ENCODE data around the gene YAP1.

The YAP1 gene

DNA sequence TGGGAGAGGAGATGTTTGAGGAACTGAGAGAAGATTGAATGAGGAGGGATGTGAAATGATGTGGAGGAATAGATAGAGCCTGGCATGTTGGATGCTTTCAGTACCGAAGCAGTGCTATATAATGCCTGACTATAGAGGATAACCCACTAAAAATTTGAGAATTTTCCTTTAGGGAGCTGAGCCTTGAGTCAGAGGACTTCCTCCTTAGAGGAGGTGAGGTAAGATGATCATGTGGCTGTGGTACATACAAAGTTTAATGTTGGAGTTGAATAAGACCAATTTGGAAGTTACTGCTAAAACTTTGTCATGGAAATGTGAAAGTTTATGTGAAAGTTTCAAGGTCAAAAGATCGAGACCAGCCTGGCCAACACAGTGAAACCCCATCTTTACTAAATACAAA is 66.9 kb downstream of the YAP1 start:
- H3K9me3 ChIP-seq (replicated peaks; ENCODE audit: insufficient read depth, low read length) = no peaks in the 10 kb centered on the region
- H3K4me3 ChIP-seq (ENCODE audit: low read length) = no peak overlapping the region
- no peaks in the 10 kb centered on the region for H3K36me3 ChIP-seq (replicated peaks; ENCODE audit: insufficient read depth, low read length)
- DNase-seq = no peak
- no peaks in the 10 kb centered on the region for H3K9me2 ChIP-seq (replicated peaks; ENCODE audit: insufficient read depth, low read length)
- no peaks in the 10 kb centered on the region for H3K27me3 ChIP-seq (replicated peaks; ENCODE audit: insufficient read depth, low read length)
- no peaks in the 10 kb centered on the region for H3K79me2 ChIP-seq (ENCODE audit: low read length)
- H3K4me1 ChIP-seq (ENCODE audit: low read length) = no peaks in the 10 kb centered on the region
- H3K27ac ChIP-seq (ENCODE audit: low read length) = no peak overlapping the region
- H3K4me2 ChIP-seq (ENCODE audit: low read depth, low read length) = no peak overlapping the region
- H3F3A ChIP-seq (ENCODE audit: insufficient read depth, low read length) = no peaks in the 10 kb centered on the region
- no peak overlapping the region for H3K9ac ChIP-seq (ENCODE audit: low read length)
- TF ChIP-seq EZH2 (optimal IDR thresholded peaks at IDR 0.05; ENCODE audit: low read depth, low read length) = no peak
- TF ChIP-seq, protein P1, sequence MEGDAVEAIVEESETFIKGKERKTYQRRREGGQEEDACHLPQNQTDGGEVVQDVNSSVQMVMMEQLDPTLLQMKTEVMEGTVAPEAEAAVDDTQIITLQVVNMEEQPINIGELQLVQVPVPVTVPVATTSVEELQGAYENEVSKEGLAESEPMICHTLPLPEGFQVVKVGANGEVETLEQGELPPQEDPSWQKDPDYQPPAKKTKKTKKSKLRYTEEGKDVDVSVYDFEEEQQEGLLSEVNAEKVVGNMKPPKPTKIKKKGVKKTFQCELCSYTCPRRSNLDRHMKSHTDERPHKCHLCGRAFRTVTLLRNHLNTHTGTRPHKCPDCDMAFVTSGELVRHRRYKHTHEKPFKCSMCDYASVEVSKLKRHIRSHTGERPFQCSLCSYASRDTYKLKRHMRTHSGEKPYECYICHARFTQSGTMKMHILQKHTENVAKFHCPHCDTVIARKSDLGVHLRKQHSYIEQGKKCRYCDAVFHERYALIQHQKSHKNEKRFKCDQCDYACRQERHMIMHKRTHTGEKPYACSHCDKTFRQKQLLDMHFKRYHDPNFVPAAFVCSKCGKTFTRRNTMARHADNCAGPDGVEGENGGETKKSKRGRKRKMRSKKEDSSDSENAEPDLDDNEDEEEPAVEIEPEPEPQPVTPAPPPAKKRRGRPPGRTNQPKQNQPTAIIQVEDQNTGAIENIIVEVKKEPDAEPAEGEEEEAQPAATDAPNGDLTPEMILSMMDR (IDR thresholded peaks at IDR 0.05; ENCODE audit: low read length) = no peak
- TF ChIP-seq EZH2phosphoT487 (IDR thresholded peaks at IDR 0.05; ENCODE audit: low read length) = no peak
- no peaks in the 10 kb centered on the region for H4K20me1 ChIP-seq (ENCODE audit: insufficient read depth, low read length)
- no peak overlapping the region for H2AFZ ChIP-seq (ENCODE audit: low read length)

DNA sequence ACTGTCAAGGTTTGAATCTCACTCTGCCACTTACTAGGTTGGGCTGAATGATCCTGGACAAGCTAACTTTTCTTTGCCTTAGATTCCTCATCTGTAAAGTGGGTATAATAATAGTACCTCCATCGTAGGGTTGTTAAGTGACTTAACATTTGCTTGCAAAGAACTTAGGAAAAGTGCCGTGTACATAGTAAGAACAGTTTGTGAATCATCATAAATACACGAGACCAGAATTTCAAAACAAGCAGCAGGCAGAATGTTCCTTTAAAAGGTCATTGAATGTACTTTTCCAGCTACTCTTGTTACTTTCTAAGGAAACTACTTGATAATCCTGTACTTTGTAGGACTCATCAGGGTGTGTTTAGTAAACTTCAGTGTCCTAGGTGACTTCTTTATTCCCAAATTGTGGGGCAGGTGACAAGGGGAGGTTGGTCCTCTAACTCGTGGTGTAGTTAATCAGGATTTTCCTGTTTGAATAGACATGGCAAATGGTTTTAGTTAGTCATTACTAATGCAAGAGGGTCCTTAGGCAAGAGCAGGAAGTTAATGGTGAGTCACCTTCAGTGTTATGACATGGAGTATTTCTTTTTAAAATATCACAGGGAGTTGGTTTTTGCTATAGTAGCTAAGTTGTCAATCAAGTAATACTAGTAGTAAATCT is 67.9 kb downstream of the YAP1 start:
- no peaks in the 10 kb centered on the region for H3K4me1 ChIP-seq (ENCODE audit: low read length)
- H3K27ac ChIP-seq (ENCODE audit: low read length) = no peak overlapping the region
- H3F3A ChIP-seq (ENCODE audit: insufficient read depth, low read length) = no peaks in the 10 kb centered on the region
- H3K4me3 ChIP-seq (ENCODE audit: low read length) = no peak overlapping the region
- no peaks in the 10 kb centered on the region for H3K27me3 ChIP-seq (replicated peaks; ENCODE audit: insufficient read depth, low read length)
- no peak overlapping the region for H3K9ac ChIP-seq (ENCODE audit: low read length)
- H2AFZ ChIP-seq (ENCODE audit: low read length) = no peak overlapping the region
- no peaks in the 10 kb centered on the region for H3K9me2 ChIP-seq (replicated peaks; ENCODE audit: insufficient read depth, low read length)
- H3K36me3 ChIP-seq (replicated peaks; ENCODE audit: insufficient read depth, low read length) = no peaks in the 10 kb centered on the region
- no peak for TF ChIP-seq EZH2 (optimal IDR thresholded peaks at IDR 0.05; ENCODE audit: low read depth, low read length)
- TF ChIP-seq, protein P1 (IDR thresholded peaks at IDR 0.05; ENCODE audit: low read length) = no peak
- no peak for TF ChIP-seq EZH2phosphoT487 (IDR thresholded peaks at IDR 0.05; ENCODE audit: low read length)
- no peaks in the 10 kb centered on the region for H3K79me2 ChIP-seq (ENCODE audit: low read length)
- H4K20me1 ChIP-seq (ENCODE audit: insufficient read depth, low read length) = no peaks in the 10 kb centered on the region
- no peaks in the 10 kb centered on the region for H3K9me3 ChIP-seq (replicated peaks; ENCODE audit: insufficient read depth, low read length)
- no peak for DNase-seq
- H3K4me2 ChIP-seq (ENCODE audit: low read depth, low read length) = no peak overlapping the region

DNA sequence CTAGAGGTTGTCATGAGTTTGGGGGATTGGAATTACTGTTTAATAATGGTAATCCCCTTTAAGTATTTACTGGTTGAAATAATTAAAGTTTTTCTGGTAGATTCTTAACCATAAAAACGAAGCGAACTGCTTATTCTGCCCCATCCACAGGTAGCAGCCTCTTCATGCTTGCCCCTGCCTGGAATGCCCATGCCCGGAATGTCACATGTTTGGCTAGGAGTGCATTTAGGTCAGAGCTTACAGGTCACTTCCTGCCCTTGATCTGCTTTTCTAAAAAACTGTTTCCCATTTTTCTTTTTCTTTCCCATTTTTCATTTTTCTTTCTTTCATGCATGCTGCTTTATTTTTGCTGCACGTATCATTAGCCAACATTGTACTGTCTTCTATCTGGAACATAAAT is 69.1 kb downstream of the YAP1 start:
- no peak overlapping the region for H3K4me3 ChIP-seq (ENCODE audit: low read length)
- no peaks in the 10 kb centered on the region for H3K27me3 ChIP-seq (replicated peaks; ENCODE audit: insufficient read depth, low read length)
- H3K79me2 ChIP-seq (ENCODE audit: low read length) = no peaks in the 10 kb centered on the region
- H3F3A ChIP-seq (ENCODE audit: insufficient read depth, low read length) = no peaks in the 10 kb centered on the region
- H3K9me3 ChIP-seq (replicated peaks; ENCODE audit: insufficient read depth, low read length) = no peaks in the 10 kb centered on the region
- no peak overlapping the region for H3K9ac ChIP-seq (ENCODE audit: low read length)
- H3K27ac ChIP-seq (ENCODE audit: low read length) = no peak overlapping the region
- no peaks in the 10 kb centered on the region for H3K9me2 ChIP-seq (replicated peaks; ENCODE audit: insufficient read depth, low read length)
- no peaks in the 10 kb centered on the region for H4K20me1 ChIP-seq (ENCODE audit: insufficient read depth, low read length)
- H3K36me3 ChIP-seq (replicated peaks; ENCODE audit: insufficient read depth, low read length) = no peaks in the 10 kb centered on the region
- H3K4me2 ChIP-seq (ENCODE audit: low read depth, low read length) = no peak overlapping the region
- H2AFZ ChIP-seq (ENCODE audit: low read length) = no peak overlapping the region
- no peaks in the 10 kb centered on the region for H3K4me1 ChIP-seq (ENCODE audit: low read length)
- no peak for DNase-seq
- TF ChIP-seq, protein P1 (IDR thresholded peaks at IDR 0.05; ENCODE audit: low read length) = no peak
- TF ChIP-seq EZH2 (optimal IDR thresholded peaks at IDR 0.05; ENCODE audit: low read depth, low read length) (no peak), EZH2phosphoT487 (IDR thresholded peaks at IDR 0.05; ENCODE audit: low read length) (no peak)

Data from MM.1S (cell line).